NCI-H1092 treated with DMSO at 0.1 percent for 48 hours (cell line): ENCODE measurements around the gene IFT25.

Experiments
- DNase-seq: peaks from one replicate; lab custom pipeline; 2025; lab: John Stamatoyannopoulos, UW

IFT25 gene

DNA sequence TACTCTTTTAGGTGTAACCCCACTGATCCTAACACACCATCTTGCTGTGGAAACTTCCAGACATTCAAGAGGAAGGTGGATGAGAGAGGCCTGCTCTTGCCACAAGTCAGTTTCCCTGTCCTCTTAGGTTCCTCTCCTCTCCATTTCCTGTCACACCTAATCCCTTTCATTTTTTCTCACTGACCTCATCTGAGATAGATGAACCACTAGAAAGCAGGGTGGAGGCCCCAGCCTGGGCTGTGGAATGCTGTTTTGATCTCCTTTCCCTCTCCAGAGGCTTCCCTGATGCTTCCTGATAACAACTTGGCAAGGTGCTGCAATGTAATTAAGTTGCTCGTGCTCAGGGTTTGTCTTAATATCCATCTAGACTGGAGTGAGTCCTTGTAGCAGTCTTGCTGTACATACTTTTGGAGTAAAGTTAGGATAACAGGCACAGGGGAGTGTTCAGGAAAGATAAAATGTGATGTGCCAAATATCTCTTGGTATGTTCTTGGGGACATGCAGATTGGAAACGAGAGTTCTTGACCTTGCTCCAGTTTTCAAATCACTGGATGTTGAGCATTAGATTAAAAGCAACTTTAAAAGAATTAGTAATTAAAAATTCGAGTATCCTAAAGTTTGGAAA lies 11.8 kb upstream of the IFT25 start:
- peak; percentile 71 for DNase-seq

- DNase-seq: peak; percentile 93
Measured at GRCh38 chr1:53956308-53957168, 11.0 kb upstream of the IFT25 start.

DNA sequence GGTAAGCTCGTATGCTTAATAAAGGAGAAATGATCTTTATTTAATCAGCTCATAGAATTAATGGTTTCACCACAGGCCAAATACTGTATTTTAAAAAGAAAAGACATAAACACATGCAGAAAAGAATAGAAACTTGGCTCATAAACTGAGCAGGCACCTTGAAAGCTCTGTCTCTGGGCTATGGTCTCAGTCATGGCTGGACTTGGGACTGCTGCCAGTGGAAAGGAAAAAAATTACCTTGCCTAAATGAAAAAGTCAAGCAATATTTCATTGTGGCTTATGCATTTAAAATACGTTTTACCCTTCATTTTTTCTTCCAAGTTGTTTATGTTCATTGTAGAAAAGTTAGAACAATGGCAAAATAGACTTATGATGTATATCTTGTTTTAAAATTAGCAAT lies 8.6 kb upstream of the IFT25 start:
- no peak for DNase-seq

GRCh38 chr1:53951697-53952096 lies 6.2 kb upstream of the IFT25 start:
- no peak for DNase-seq

GRCh38 chr1:53949023-53949990 lies 3.8 kb upstream of the IFT25 start:
- DNase-seq: peak; percentile 68

GRCh38 chr1:53948291-53948690 lies 2.8 kb upstream of the IFT25 start:
- no peak for DNase-seq

- peak; percentile 11 for DNase-seq
Measured at GRCh38 chr1:53947172-53947907, 1.8 kb upstream of the IFT25 start.

DNA sequence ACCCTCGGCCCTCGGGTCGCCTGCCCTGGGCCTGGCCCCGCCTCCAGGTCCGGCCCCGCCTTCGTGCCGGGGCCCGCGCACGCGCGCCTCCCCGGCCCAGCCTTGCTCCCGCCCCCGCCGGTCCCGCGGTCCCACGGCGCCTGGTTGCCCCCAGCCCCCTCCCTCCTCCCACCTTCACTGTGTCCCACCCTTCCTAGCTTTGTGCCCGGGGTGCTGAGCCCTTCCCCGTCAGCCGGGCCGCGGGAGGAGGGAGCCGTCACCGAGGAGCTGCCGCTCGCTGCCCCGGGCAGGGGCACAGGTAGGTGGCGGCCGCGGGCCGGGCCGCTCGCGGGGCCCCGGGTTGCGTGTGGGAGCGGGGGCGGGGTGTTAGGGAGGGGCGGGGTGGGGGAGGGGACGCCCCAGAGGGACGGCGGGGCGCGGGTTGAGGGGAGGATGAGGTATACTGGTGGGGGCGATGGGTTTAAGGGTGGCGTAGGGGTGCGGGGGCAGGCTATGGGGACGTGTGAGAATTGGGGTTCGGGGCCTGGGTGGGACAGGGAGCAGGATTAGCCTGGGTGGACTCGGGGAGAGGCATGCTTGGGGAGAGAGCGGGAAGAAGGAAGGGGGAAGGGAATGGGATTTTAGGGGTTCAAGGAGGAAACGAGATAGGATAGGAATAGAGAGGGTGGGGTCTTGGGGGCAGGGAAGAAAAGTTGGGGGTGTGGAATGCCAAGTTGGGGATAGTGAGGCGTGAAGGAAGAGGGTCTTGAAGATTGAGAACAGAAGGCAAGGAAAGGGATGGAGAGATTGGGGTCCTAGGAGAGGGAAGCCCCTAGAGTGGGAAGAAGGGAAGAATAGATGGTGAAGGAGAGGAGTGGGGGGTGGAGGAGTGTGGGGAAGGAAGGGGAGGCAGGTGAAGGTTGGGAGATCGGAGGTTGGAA lies 1.0 kb upstream of the IFT25 start, which contains the start of gene LRRC42:
Gene LRRC42 (plus strand): TSS at position 99 of the 920 bp plus-strand sequence. CDS start 5,650 bp downstream, outside the sequence.
- DNase-seq: no peak

GRCh38 chr1:53945183-53945432 lies 391 bp downstream of the IFT25 start:
- DNase-seq: no peak

GRCh38 chr1:53944469-53945182 lies 873 bp downstream of the IFT25 start:
- DNase-seq: no peak

GRCh38 chr1:53943490-53944043 lies 1.9 kb downstream of the IFT25 start:
- no peak for DNase-seq

- DNase-seq: no peak
Measured at GRCh38 chr1:53943090-53943489, 2.4 kb downstream of the IFT25 start.

- no peak for DNase-seq
Measured at GRCh38 chr1:53942127-53942957, 3.2 kb downstream of the IFT25 start.

- no peak for DNase-seq
Measured at GRCh38 chr1:53938136-53938830, 7.2 kb downstream of the IFT25 start.

GRCh38 chr1:53936430-53936829 lies 9.1 kb downstream of the IFT25 start:
- no peak for DNase-seq

DNA sequence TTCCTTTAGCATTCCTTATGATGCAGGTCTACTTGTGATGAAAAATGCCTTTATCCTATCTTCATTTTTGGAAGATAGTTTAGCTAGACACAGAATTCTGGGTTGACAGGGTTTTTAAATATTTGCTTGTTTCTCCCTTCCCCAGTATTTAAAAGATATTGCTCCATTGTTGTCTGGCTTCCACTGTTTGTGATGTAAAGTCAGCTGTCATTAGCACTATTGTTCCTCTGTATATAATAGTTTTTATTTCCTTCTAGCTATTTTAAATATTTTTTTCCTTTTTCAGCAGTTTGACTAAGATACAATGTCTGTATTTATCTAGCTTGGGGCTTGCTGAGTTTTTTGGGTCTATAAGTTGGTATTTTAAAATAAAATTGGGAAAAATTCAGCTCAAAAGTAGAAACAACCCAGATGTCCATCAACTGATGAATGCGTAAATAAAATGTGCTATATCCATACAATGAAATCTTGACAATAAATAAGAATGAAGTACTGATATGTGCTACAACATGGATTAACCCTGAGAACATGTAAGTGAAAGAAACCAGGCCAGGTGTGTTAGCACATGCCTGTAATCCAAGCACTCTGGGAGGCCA lies 11.2 kb downstream of the IFT25 start:
- no peak for DNase-seq

GRCh38 chr1:53931523-53931922 lies 14.0 kb downstream of the IFT25 start:
- DNase-seq: no peak

- no peak for DNase-seq
Measured at GRCh38 chr1:53930932-53931331, 14.6 kb downstream of the IFT25 start.
